GM23338 (cell line): ENCODE measurements around the gene CES2. TPM values are rescaled to one million over a fixed set of nuclear protein-coding genes. Genes with fewer than 3 reads are reported as not detected.
"Not testable (repeated sequence)": the region's sequence is repeated elsewhere in the genome, so short reads cannot be mapped to it uniquely, and the experiment has no call there.

ENCODE experiments used
- ATAC-seq: fragments of 200-7000 bp; cut with Tn5 transposase; 3 replicates; pipeline ENCODE4 v1.9.1; 2020
- DNase-seq: peaks from one replicate; pipeline ENCODE4 v3.0.0-alpha.2; 2015; ENCODE audit warnings: low spot score
- H2AFZ ChIP-seq: fragments of 200-600 bp; sonication (generic); 2 replicates; pipeline ENCODE4 v1.8.0; 2016; ENCODE audit warnings: antibody characterized with exemption, mild to moderate bottlenecking, moderate library complexity
- H3F3A ChIP-seq: fragments of 200-600 bp; sonication (generic); replicated peaks from 2 replicates; pipeline ENCODE4 v1.8.0; 2017; ENCODE audit warnings: antibody characterized with exemption, mixed run types, low read depth
- H3K27ac ChIP-seq: fragments of 200-600 bp; sonication (generic); 2 replicates; pipeline ENCODE4 v1.6.1; 2016; ENCODE audit warnings: low read depth
- H3K27me3 ChIP-seq: fragments of 200-600 bp; sonication (generic); 2 replicates; pipeline ENCODE4 v1.8.0; 2016; ENCODE audit warnings: mild to moderate bottlenecking, mixed run types, moderate library complexity; ENCODE audit not compliant: insufficient read depth
- H3K36me3 ChIP-seq: fragments of 200-600 bp; sonication (generic); 2 replicates; pipeline ENCODE4 v1.8.0; 2016; ENCODE audit warnings: mild to moderate bottlenecking; ENCODE audit not compliant: insufficient read depth
- H3K4me1 ChIP-seq: fragments of 200-600 bp; sonication (generic); 2 replicates; pipeline ENCODE4 v1.8.0; 2016; ENCODE audit warnings: mild to moderate bottlenecking, moderate library complexity; ENCODE audit not compliant: insufficient read depth
- H3K4me2 ChIP-seq: fragments of 200-600 bp; sonication (generic); 2 replicates; pipeline ENCODE4 v1.7.1; 2017; ENCODE audit warnings: mixed run types
- H3K4me3 ChIP-seq: fragments of 200-600 bp; sonication (generic); 2 replicates; pipeline ENCODE4 v1.6.1; 2016; ENCODE audit warnings: mixed run types
- H3K79me2 ChIP-seq: fragments of 200-600 bp; sonication (generic); replicated peaks from 2 replicates; pipeline ENCODE4 v1.8.0; 2017; ENCODE audit warnings: mild to moderate bottlenecking; ENCODE audit not compliant: insufficient read depth
- H3K9me2 ChIP-seq: fragments of 200-600 bp; sonication (generic); 2 replicates; pipeline ENCODE4 v1.8.0; 2017; ENCODE audit not compliant: insufficient read depth
- H4K20me1 ChIP-seq: fragments of 200-600 bp; sonication (generic); replicated peaks from 2 replicates; pipeline ENCODE4 v1.8.0; 2017; ENCODE audit warnings: mild to moderate bottlenecking; ENCODE audit not compliant: insufficient read depth
- H3K27ac Mint-ChIP-seq: 2 replicates; pipeline ENCODE4 v1.8.0; 2020; ENCODE audit warnings: inconsistent platforms, mild to moderate bottlenecking, moderate library complexity, mixed read lengths
- H3K27me3 Mint-ChIP-seq: 3 replicates; pipeline ENCODE4 v1.8.0; 2022; ENCODE audit warnings: low read depth, mild to moderate bottlenecking, moderate library complexity, mixed read lengths, inconsistent platforms; ENCODE audit not compliant: insufficient read depth, poor library complexity
- H3K36me3 Mint-ChIP-seq: 3 replicates; pipeline ENCODE4 v1.8.0; 2021; ENCODE audit warnings: low read depth, mild to moderate bottlenecking, inconsistent platforms, moderate library complexity, mixed read lengths
- H3K4me1 Mint-ChIP-seq: 3 replicates; pipeline ENCODE4 v1.8.0; 2020; ENCODE audit warnings: mild to moderate bottlenecking, inconsistent platforms, mixed read lengths
- H3K4me3 Mint-ChIP-seq: 3 replicates; pipeline ENCODE4 v1.8.0; 2021; ENCODE audit warnings: moderate library complexity, mild to moderate bottlenecking, inconsistent platforms, mixed read lengths
- H3K9me3 Mint-ChIP-seq: 3 replicates; pipeline ENCODE4 v1.8.0; 2020; ENCODE audit warnings: moderate library complexity, mild to moderate bottlenecking, inconsistent platforms, mixed read lengths
- CREB1 ChIP-seq: fragments of 250-450 bp; sonication (Bioruptor Pico); IDR thresholded peaks from 2 replicates; pipeline ENCODE4 v1.5.0; 2020; ENCODE audit warnings: low read depth, mild to moderate bottlenecking, moderate library complexity
- EZH2 ChIP-seq: fragments of 200-600 bp; sonication (generic); IDR thresholded peaks from one replicate; pipeline ENCODE4 v1.8.0; 2017; ENCODE audit warnings: antibody characterized with exemption, mild to moderate bottlenecking, low read depth; ENCODE audit not compliant: unreplicated experiment
- EZH2phosphoT487 ChIP-seq: fragments of 200-600 bp; sonication (generic); IDR thresholded peaks from one replicate; pipeline ENCODE4 v1.8.1; 2018; ENCODE audit warnings: antibody characterized with exemption; ENCODE audit not compliant: unreplicated experiment
- JUNB ChIP-seq: IDR thresholded peaks from one replicate; pipeline ENCODE4 v1.6.1; 2016; ENCODE audit warnings: antibody characterized with exemption; ENCODE audit not compliant: unreplicated experiment
- STAT1 ChIP-seq: IDR thresholded peaks from one replicate; pipeline ENCODE4 v1.6.1; 2016; ENCODE audit warnings: antibody characterized with exemption; ENCODE audit not compliant: unreplicated experiment
- ZNF331 ChIP-seq: fragments of 250-450 bp; sonication (Bioruptor Pico); IDR thresholded peaks from 2 replicates; pipeline ENCODE4 v1.5.0; 2020; ENCODE audit warnings: low read depth, mild to moderate bottlenecking, moderate library complexity
- polyA plus RNA-seq: library from polyadenylated mRNA; unstranded; fragments of >200 nt; fragmentation: Nextera tagmentation; extraction: Ambion mirVana; gene quantifications from 2 replicates; pipeline ENCODE4 v1.2.1, GENCODE V29; 2016
- total RNA-seq: library from RNA; depleted of rRNA; stranded (reverse); fragments of >200 nt; shearing (Covaris generic); gene quantifications from 2 replicates; pipeline ENCODE4 v1.2.3, GENCODE V29; 2014
- TF ChIP-seq, protein P1 (sequence below), 2 experiments: fragments of 200-600 bp in 1 of 2; sonication (generic) in 1 of 2; conservative IDR thresholded peaks; 2 replicates each; pipeline versions ENCODE4 v1.5.1 to v1.6.1; 2016 to 2017; ENCODE audit warnings: antibody characterized with exemption in 2 of 2, low read depth in 2 of 2, mild to moderate bottlenecking in 2 of 2, moderate library complexity in 1 of 2
- TF ChIP-seq, protein P2 (sequence below): fragments of 250-450 bp; sonication (Bioruptor Pico); IDR thresholded peaks from 2 replicates; pipeline ENCODE4 v1.5.0; 2020; ENCODE audit warnings: mild to moderate bottlenecking, moderate library complexity

The CES2 gene
- total and polyA plus RNA-seq, 2 experiments from 2014 or later: 5.0 to 9.3 TPM

DNA sequence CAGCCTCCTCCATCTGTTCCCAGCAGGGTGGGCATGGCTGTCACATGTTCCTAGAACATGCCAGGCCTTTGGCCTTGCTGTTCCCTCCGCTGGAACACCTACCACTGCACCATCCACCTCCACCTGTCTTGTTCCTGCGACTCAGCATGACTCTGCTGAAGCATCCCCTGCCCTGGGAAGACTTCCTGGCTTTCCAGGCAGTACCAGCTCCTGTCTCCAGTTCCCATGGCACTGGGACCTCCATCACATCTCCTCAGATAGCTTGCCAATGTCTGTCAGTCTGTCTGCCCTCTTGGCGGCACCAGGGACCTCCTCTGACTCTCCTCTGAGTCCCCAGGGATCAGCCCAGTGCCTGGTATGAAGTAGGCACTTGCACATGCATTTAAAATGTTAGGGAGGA is 39.3 kb upstream of the CES2 start (continued):
- TF ChIP-seq, protein P1, sequence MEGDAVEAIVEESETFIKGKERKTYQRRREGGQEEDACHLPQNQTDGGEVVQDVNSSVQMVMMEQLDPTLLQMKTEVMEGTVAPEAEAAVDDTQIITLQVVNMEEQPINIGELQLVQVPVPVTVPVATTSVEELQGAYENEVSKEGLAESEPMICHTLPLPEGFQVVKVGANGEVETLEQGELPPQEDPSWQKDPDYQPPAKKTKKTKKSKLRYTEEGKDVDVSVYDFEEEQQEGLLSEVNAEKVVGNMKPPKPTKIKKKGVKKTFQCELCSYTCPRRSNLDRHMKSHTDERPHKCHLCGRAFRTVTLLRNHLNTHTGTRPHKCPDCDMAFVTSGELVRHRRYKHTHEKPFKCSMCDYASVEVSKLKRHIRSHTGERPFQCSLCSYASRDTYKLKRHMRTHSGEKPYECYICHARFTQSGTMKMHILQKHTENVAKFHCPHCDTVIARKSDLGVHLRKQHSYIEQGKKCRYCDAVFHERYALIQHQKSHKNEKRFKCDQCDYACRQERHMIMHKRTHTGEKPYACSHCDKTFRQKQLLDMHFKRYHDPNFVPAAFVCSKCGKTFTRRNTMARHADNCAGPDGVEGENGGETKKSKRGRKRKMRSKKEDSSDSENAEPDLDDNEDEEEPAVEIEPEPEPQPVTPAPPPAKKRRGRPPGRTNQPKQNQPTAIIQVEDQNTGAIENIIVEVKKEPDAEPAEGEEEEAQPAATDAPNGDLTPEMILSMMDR (conservative IDR thresholded peaks at IDR 0.05; ENCODE audit: low read depth in 2 of 2): no peak
- TF ChIP-seq CREB1 (CRISPR knock-in tag): no peak
- no peak for TF ChIP-seq EZH2phosphoT487

DNA sequence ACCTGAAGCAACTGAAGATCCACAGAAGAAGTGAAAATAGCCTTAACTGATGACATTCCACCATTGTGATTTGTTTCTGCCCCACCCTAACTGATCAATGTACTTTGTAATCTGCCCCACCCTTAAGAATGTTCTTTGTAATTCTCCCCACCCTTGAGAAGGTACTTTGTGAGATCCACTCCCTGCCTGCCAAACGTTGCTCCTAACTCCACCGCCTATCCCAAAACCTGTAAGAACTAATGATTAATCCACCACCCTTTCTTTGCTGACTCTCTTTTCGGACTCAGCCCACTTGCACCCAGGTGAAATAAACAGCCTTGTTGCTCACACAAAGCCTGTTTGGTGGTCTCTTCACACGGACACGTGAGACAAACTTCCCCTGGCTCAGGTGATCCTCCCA is 38.6 kb upstream of the CES2 start:
- not testable (repeated sequence) for H3F3A ChIP-seq, H3K36me3 ChIP-seq, DNase-seq, H3K36me3 Mint-ChIP-seq, H3K4me3 ChIP-seq, H3K4me2 ChIP-seq, H3K27me3 Mint-ChIP-seq, H3K4me1 Mint-ChIP-seq, H2AFZ ChIP-seq, ATAC-seq, H3K27ac ChIP-seq, H3K79me2 ChIP-seq, H3K4me3 Mint-ChIP-seq, H3K9me2 ChIP-seq, H3K9me3 Mint-ChIP-seq, H3K27me3 ChIP-seq, H3K4me1 ChIP-seq, H4K20me1 ChIP-seq, H3K27ac Mint-ChIP-seq

DNA sequence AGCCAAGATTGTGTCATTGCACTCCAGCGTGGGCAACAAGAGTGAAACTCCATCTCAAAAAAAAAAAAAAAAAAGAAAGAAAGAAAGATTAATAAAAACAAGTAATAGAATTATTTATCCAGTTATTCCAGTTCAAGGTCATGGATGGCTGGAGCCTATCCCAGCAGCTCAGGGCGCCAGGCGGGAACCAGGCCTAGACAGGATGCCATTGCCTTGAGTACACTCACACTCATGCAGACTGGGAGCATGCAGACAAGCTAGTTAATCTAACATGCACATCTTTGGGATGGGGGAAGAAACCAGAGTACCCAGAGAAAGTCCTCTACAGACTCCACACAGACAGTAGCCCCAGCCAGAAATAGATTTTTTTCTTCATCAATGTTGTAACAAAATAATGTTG is 37.1 kb upstream of the CES2 start:
- Histone ChIP-seq H3F3A (0 out of 2 replicates have a peak, but pooled peaks cover 4% of the 10 kb centered on the region), H3K27ac (no peak overlapping the region), H3K27me3 (no peaks in the 10 kb centered on the region), H3K79me2 (no peaks in the 10 kb centered on the region), H3K4me2 (no peak overlapping the region), H3K36me3 (no peaks in the 10 kb centered on the region), H2AFZ (no peak overlapping the region), H3K4me1 (peaks cover 8% of the 10 kb centered on the region; the same call in 1 of the 2 replicates), H3K4me3 (no peak overlapping the region), H3K9me2 (no peaks in the 10 kb centered on the region), H4K20me1 (no peaks in the 10 kb centered on the region)
- no peaks in the 10 kb centered on the region; the same call in 2 of the 3 replicates for H3K9me3 Mint-ChIP-seq
- H3K4me3 Mint-ChIP-seq: no peak overlapping the region
- DNase-seq (no peak), ATAC-seq (no peak)
- H3K27ac Mint-ChIP-seq: no peak overlapping the region
- H3K27me3 Mint-ChIP-seq: peaks cover 10% of the 10 kb centered on the region
- H3K36me3 Mint-ChIP-seq: no peaks in the 10 kb centered on the region
- peaks cover 10% of the 10 kb centered on the region; the same call in 2 of the 3 replicates for H3K4me1 Mint-ChIP-seq
- no peak for TF ChIP-seq EZH2phosphoT487
- TF ChIP-seq JUNB: no peak
- TF ChIP-seq EZH2: no peak
- no peak for TF ChIP-seq ZNF331 (CRISPR knock-in tag)
- TF ChIP-seq, protein P2, sequence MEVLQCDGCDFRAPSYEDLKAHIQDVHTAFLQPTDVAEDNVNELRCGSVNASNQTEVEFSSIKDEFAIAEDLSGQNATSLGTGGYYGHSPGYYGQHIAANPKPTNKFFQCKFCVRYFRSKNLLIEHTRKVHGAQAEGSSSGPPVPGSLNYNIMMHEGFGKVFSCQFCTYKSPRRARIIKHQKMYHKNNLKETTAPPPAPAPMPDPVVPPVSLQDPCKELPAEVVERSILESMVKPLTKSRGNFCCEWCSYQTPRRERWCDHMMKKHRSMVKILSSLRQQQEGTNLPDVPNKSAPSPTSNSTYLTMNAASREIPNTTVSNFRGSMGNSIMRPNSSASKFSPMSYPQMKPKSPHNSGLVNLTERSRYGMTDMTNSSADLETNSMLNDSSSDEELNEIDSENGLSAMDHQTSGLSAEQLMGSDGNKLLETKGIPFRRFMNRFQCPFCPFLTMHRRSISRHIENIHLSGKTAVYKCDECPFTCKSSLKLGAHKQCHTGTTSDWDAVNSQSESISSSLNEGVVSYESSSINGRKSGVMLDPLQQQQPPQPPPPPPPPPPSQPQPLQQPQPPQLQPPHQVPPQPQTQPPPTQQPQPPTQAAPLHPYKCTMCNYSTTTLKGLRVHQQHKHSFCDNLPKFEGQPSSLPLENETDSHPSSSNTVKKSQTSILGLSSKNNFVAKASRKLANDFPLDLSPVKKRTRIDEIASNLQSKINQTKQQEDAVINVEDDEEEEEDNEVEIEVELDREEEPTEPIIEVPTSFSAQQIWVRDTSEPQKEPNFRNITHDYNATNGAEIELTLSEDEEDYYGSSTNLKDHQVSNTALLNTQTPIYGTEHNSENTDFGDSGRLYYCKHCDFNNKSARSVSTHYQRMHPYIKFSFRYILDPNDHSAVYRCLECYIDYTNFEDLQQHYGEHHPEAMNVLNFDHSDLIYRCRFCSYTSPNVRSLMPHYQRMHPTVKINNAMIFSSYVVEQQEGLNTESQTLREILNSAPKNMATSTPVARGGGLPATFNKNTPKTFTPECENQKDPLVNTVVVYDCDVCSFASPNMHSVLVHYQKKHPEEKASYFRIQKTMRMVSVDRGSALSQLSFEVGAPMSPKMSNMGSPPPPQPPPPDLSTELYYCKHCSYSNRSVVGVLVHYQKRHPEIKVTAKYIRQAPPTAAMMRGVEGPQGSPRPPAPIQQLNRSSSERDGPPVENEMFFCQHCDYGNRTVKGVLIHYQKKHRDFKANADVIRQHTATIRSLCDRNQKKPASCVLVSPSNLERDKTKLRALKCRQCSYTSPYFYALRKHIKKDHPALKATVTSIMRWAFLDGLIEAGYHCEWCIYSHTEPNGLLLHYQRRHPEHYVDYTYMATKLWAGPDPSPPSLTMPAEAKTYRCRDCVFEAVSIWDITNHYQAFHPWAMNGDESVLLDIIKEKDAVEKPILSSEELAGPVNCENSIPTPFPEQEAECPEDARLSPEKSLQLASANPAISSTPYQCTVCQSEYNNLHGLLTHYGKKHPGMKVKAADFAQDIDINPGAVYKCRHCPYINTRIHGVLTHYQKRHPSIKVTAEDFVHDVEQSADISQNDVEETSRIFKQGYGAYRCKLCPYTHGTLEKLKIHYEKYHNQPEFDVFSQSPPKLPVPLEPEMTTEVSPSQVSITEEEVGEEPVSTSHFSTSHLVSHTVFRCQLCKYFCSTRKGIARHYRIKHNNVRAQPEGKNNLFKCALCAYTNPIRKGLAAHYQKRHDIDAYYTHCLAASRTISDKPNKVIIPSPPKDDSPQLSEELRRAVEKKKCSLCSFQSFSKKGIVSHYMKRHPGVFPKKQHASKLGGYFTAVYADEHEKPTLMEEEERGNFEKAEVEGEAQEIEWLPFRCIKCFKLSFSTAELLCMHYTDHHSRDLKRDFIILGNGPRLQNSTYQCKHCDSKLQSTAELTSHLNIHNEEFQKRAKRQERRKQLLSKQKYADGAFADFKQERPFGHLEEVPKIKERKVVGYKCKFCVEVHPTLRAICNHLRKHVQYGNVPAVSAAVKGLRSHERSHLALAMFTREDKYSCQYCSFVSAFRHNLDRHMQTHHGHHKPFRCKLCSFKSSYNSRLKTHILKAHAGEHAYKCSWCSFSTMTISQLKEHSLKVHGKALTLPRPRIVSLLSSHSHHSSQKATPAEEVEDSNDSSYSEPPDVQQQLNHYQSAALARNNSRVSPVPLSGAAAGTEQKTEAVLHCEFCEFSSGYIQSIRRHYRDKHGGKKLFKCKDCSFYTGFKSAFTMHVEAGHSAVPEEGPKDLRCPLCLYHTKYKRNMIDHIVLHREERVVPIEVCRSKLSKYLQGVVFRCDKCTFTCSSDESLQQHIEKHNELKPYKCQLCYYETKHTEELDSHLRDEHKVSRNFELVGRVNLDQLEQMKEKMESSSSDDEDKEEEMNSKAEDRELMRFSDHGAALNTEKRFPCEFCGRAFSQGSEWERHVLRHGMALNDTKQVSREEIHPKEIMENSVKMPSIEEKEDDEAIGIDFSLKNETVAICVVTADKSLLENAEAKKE (CRISPR knock-in tag): no peak
- TF ChIP-seq CREB1 (CRISPR knock-in tag): no peak
- no peak for TF ChIP-seq STAT1
- TF ChIP-seq, protein P1 (conservative IDR thresholded peaks at IDR 0.05; ENCODE audit: low read depth in 2 of 2): no peak
